Urothelium cell line (cell line): ENCODE results near the gene ABCE1.

Source experiments
- DNase-seq: peaks from one replicate; pipeline ENCODE4 v3.0.0; 2011; ENCODE audit warnings: low spot score, mixed read lengths
- FAIRE-seq: peaks from 2 replicates; lab custom pipeline; 2011; peaks lifted over from hg19 to GRCh38; lab: Jason Lieb, UNC

The ABCE1 gene

DNA sequence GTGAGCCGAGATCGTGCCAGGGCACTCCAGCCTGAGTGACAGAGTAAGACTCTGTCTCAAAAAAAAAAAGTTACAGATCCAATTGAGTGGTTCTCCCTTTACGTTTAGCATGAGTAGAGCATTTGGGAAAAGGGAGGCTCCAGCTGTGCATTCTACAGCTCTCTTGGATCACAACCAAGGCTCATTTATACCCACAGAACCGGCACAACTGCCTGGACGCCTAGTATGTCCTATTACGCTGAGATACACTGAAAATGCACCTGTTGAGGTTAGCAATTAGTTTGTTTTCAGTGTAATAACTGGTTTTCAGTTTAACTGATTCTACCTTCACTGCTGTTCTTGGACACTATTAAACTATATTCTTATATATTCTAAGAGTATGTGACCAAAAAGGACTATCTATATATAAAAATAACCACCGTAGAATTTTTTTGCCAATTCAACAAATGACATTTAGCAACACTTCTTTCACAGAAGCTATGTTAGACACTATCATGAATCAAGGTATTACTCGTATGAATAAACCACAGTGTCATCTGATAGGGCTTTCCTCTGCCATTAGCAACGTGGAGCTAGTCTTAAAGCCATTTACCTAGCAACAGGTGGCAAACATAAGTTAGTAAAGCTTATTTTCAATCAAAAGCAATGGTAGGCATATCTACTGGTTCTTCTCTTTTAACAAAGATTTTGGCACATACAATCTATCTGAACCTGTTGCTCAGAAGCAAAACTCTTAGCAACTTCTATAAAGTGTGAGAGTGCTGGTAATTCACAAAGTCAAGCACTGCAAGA is 78.7 kb downstream of the ABCE1 start:
- no peak for FAIRE-seq
- DNase-seq = no peak

DNA sequence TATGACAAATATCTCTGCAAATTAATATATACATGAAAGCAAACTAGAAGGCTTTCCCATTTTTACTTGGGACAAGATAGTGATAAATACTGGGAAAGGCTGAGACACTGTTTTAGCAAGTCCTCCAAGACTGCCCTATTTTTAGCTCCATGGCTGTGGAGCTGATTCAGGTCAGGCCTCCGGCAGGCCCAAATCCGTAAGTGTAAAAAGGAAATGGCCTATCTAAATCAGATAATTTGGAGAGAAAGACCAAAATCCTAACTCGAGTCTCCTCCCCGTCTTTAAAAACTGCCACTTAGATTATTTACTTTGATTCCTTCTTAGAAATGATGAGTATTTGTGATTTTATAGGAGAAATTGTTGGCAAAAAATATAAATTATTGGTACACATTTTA is 79.4 kb downstream of the ABCE1 start:
- no peak for DNase-seq

GRCh38 chr4:145177906-145178538 is 79.9 kb downstream of the ABCE1 start:
- FAIRE-seq (no peak), DNase-seq (no peak)

More for the DNA sequence above, 79.4 kb downstream of the ABCE1 start:
- no peak for FAIRE-seq

DNA sequence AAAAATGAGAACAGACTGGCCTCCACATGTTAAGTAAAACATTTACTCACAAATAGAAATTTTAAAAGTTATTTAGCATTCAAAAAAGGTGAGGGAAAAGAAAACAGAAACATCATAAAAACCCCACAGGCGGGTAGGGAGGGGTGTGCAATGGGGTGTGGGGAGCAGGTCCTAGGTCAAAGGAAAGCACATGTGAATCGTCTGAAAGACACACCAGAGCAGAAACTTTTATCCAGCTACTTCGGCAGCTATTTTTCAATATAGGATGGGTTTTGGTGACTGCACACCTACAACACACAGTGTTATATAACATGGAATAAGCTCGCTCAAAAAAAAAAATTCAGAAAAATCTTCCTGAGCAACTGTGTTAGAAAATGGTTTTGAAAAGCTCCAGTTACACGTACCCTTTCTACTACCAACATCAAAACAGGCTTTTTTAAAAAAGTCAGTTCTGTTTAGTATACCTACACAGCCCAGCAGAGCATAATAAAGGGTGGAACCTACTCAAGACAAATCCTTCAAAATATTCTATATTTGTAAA is 80.7 kb downstream of the ABCE1 start:
- DNase-seq = no peak
- no peak for FAIRE-seq
